Medulla oblongata (tissue), 1 donor: Measurements from ENCODE around the gene UBA1.
A peak's percentile ranks its signal among the peaks of the same experiment; 100 is the strongest.

Experiments
- DNase-seq: peaks from one replicate; pipeline ENCODE4 v3.0.0-alpha.2; 2015; ENCODE audit errors: extremely low spot score

Gene UBA1

DNA sequence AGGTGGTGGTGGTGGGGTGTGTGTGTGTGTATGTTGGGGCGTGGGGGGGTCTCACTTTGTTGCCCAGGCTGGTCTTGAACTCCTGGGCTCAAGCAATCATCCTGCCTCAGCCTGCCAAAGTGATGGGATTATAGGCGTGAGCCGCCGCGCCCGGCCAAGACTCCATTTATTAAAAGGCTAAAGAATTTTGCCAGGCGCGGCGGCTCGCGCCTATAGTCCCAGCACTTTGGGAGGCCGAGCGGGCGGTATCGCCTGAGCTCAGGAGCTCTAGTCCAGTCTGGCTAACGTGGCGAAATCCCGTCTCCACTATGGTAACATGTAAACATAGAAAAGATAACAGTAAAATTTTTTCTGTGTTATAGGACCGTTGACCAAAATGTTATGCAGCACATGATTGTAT, 3.7 kb upstream of the UBA1 start:
- DNase-seq, result no peak

GRCh38 chrX:47190445-47191269, 3.0 kb upstream of the UBA1 start:
- peak; percentile 87 for DNase-seq

DNA sequence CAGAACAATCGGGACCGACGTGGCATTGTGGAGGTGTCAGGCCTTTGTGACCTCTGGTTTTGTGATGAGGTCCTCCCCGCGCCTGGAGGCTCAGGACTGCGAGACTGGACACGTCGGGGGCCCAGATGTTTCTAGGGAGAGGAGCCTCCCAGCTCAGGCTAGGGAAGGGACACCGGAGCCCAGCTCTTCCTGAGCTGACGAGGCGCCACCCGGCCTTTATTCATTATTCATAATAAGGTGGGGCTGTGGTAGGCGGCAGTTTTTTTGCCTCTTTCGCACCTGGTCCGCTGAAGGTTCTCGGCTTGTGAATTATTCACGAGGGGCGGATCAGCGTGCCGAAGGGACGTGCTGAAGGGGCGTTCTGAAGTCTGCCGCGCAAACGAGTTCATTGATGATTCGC, 2.3 kb upstream of the UBA1 start:
- no peak for DNase-seq

DNA sequence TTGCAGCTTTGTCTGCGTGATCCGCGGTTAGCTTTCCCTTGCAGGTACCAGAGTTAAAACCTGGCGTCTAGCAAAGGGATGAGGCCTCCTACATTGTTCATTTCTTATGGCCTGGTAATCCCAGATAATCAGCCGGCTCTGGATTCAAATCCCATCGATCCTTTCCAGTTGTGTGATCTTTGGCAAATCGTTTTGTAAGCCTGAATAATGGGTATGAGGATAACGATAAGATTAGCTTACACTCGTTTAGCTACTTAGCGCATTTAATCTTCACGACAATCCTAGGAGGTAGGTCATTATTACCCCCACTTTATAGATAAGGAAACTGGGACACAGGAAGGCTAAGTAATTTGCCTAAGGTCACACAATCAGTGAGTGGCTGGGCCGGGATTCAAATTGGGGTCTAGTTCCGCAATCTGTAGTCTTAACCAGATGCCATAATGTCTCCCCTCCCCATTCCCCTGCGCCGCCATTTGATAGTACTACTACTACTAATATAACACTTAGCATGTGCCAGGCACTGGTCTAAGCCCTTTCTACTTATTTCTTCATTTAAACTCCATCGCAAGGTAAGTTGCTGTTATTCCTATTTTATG, 1.7 kb upstream of the UBA1 start:
- DNase-seq, result no peak

DNA sequence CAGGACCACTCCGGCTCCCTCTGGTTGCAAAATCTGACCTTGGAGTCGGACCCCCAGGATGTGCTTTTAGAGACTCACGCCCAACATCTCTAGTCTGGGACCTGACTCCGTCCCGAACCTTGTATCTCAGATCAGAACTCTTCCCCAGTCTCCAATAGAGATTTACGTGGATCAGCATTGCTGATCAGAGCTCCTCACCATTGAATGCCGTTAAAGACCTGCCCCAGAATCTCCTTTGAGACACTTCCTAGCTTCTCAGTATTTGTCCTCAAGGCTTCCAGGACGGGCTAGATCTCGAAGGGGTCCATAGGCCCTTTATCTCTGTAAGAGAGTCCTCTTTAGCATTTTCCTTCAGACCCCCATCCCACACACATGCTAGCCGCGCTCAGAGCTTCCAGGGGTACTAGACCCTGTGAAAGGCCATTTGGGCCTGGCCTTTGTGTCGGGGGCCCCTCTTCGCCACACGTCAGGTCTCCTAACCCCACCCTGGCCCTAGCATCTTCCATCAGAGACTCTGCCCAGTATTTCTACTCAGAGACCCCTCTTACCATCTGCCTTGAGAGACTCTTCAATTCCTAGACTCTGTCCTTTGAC, 662 bp downstream of the UBA1 start:
- no peak for DNase-seq

DNA sequence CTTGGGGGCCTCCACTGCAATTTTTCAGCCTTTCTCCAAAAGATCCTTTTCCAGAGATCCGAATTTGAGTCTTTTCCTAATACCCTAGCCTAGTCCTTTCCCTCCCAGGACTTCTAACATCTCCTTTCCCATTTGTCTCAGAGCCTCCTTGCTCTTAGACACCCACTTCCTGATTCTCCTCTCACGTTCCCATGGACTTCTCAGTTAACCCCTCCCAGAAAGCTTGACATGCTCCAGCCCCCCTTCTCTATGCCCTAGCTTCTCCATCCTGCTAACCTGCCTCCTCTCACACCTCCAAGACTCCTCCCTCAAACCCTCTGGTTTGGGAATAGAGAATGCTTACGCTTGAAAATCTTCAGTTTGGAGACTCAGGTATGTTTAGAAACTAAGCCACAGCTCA, 2.5 kb downstream of the UBA1 start:
- no peak for DNase-seq

DNA sequence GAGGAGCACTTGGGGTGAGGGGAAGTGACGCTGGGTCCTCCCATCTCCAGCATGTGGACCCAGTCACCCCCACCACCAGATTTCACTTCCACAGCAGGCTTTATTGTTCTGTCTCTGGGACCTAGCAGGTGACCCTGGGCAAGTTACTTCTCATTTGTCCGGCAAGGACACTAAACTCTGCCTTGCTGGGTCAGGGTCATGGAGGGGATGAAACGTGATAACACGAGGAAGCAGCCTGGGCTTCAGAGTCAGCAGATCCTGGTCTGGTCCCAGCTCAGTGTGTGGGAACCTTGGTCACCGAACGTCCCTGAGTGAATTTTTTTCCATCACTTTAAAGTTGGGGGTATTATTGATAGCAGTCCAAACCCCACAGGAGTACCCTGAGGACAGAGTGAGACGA, 3.9 kb downstream of the UBA1 start:
- no peak for DNase-seq

GRCh38 chrX:47198026-47198686, 4.5 kb downstream of the UBA1 start:
- no peak for DNase-seq

DNA sequence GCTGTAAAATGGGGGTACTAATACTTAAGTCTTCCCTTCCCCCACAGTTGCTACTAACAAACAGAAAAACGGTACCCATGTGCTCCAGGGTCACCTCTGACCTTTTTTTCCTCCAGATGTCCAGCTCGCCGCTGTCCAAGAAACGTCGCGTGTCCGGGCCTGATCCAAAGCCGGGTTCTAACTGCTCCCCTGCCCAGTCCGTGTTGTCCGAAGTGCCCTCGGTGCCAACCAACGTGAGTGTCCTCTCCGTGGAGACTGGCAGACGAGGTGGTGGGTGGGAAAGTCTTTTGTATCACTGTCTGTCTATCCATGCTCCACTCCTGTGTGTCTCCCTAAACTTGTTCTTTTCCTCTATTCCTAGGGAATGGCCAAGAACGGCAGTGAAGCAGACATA, 5.1 kb downstream of the UBA1 start:
- no peak for DNase-seq

- no peak for DNase-seq
These were observed 5.7 kb downstream of the UBA1 start for GRCh38 chrX:47199286-47199685.

DNA sequence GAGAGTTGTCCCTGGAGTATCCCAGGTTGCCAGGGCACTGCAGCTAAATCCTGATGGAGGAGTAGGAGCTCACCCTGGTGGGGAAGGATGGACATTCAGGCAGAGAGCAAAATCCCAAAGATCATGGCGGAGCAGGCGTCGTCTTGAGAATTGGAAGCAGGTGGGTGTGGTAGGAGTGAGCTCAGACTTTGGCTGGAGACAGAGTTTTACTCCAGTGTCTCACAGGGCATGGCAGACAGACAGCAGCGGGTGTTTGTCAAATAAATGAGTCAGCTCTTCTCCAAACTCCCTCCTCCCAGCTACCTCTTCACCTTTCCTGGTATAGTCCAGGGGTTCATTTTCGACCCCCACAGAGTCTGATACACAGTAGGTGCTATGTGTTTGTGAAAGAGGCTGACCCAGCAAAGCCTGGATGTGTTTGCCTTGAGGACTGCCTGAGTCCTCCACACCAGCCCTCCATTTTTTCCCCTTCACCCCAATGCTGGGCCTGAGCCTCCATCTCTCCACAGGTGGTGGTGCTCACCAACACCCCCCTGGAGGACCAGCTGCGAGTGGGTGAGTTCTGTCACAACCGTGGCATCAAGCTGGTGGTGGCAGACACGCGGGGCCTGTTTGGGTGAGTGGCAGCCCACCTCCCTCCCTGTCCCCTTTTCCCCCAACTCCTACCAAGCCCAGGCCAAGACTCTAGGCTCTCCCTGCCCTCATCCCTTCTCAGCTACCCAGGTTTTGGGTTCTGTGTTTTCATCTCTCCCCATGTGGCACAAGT, 6.9 kb downstream of the UBA1 start:
- DNase-seq, result no peak

DNA sequence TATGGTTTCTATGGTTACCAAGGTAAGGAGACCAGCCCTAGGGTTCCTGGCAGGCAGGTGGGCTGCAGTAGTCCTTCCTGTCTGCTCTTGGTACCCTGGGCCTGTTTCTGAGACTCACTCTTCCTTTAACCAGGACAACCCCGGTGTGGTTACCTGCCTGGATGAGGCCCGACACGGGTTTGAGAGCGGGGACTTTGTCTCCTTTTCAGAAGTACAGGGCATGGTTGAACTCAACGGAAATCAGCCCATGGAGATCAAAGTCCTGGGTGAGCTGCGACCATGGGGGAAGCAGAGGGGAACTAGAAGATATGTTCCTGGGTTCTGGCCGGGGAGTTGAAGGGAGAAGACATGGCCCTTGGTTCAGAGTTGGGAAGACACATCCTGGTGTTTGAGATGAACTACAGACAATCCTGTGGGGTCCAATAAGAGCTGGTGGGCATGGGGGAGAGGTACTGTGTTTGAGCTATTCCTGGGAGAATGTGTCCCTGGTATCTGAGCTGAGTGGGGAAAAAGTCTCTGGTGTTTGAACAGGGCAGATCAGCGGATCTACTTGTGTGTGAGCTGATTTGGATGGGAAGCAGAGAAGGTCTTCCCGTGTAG, 7.8 kb downstream of the UBA1 start:
- DNase-seq, result no peak

DNA sequence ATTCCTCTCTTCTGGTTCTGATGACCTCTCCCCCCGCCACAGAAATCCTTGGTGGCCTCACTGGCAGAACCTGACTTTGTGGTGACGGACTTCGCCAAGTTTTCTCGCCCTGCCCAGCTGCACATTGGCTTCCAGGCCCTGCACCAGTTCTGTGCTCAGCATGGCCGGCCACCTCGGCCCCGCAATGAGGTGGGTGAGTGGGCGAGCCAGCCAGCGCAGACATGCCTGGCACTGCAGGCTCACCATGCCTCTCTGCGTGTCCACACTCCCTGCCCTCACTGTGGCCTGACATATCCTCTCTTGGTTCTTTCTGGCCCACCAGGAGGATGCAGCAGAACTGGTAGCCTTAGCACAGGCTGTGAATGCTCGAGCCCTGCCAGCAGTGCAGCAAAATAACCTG, 8.7 kb downstream of the UBA1 start:
- no peak for DNase-seq

DNA sequence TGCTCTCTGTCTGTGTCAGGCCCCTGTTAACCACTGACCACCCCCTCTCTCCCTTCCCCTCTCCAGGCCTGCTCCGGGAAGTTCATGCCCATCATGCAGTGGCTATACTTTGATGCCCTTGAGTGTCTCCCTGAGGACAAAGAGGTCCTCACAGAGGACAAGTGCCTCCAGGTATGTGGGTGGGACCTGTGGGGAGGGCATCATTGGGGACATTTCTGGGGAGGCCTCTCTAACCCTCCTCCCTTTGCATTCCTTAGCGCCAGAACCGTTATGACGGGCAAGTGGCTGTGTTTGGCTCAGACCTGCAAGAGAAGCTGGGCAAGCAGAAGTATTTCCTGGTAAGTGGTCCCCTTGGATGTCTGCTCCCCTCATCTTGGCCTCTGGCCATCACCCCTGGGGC, 9.2 kb downstream of the UBA1 start:
- no peak for DNase-seq

DNA sequence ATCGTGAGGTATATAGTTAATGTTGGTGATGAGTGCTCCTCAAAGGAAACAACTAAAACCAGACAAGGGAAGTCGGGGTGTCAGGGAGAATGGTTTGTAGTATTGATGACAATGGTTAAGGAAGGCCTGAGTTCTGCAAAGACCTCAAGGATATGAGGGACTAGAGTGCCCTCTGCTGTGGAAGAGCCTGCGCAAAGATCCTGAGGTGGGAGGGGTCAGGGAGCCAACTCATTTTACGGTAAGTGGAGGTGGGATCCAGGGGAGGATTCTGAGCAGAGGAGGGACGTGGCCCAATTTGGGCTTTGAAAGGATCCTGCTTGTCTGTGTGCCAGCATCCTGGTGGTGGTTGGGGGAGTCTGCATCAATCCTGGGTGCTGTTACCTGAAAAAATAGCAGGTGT, 11.3 kb downstream of the UBA1 start:
- DNase-seq, result no peak

DNA sequence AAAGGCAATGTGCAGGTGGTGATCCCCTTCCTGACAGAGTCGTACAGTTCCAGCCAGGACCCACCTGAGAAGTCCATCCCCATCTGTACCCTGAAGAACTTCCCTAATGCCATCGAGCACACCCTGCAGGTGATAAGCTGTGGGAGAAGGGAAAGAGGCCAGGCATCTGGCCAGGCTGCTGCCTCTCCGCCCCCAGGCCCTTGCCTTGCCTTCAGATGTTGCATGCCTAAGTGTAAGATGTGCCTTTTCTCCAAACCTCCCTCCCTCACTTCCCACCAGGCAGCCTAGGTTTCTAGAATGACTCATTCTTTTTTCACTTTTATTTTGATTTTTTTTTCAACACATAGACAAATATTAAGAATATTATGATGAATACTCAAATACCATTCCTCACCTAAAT, 12.7 kb downstream of the UBA1 start:
- no peak for DNase-seq

GRCh38 chrX:47208108-47208507, 14.5 kb downstream of the UBA1 start:
- no peak for DNase-seq

DNA sequence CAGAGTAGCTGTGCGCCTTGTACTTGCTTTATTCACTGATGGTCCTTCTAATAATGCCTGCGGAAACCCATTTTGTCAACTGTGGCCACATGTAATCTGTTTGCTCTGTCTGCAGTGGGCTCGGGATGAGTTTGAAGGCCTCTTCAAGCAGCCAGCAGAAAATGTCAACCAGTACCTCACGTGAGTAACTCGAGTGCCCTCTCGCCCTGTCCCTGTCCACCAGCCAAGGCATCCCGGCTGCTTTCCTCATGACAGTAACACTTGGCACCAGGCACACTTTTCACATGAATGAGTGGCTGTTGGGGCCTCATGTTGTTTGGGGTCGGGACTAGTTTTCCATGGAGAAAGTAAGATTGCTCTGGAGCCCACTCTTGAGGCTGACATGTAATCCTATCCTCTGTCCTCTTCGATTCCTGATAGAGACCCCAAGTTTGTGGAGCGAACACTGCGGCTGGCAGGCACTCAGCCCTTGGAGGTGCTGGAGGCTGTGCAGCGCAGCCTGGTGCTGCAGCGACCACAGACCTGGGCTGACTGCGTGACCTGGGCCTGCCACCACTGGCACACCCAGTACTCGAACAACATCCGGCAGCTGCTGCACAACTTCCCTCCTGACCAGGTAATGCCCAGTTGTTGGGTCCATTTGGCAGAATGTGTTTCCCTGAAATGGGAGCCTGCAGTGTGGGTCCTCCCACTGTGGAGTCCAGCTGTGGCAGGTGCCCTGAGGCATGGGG, 16.0 kb downstream of the UBA1 start:
- DNase-seq, result no peak

DNA sequence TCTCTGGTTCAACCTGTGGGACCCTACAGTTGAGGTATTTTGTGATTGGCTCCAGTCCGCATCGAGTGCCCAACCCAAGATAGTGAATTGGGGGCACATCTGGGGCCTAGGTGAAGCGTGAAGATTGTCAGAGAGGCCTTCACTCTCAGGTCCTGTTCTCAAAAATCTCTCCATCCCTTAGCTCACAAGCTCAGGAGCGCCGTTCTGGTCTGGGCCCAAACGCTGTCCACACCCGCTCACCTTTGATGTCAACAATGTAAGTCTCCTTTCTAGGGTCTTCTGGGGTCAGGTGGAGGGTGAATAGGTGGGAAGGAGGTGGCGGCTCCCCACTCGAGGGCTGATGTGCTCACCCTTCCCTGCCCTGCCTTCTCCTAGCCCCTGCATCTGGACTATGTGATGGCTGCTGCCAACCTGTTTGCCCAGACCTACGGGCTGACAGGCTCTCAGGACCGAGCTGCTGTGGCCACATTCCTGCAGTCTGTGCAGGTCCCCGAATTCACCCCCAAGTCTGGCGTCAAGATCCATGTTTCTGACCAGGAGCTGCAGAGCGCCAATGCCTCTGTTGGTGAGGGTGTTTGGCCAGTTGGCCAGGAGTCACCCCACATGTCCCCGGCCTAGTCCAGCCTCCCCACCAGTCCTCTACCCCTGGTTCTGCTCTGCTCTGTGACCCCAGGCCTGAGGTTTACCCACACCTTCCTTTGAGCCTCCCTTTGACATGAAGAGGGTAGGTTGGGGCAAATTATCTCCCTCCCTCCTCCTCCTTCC, 17.2 kb downstream of the UBA1 start:
- DNase-seq, result no peak
